HG03354 (cell line): Measurements from ENCODE around the gene EPHA1.
"Not testable (repeated sequence)": the region's sequence is repeated elsewhere in the genome, so short reads cannot be mapped to it uniquely, and the experiment has no call there.

ENCODE experiments used
- ATAC-seq: cut with Tn5 transposase; IDR thresholded peaks from one replicate; pipeline ENCODE4 v1.9.1; 2021; ENCODE audit warnings: mild to moderate bottlenecking; ENCODE audit not compliant: unreplicated experiment, poor library complexity, severe bottlenecking

EPHA1 gene

DNA sequence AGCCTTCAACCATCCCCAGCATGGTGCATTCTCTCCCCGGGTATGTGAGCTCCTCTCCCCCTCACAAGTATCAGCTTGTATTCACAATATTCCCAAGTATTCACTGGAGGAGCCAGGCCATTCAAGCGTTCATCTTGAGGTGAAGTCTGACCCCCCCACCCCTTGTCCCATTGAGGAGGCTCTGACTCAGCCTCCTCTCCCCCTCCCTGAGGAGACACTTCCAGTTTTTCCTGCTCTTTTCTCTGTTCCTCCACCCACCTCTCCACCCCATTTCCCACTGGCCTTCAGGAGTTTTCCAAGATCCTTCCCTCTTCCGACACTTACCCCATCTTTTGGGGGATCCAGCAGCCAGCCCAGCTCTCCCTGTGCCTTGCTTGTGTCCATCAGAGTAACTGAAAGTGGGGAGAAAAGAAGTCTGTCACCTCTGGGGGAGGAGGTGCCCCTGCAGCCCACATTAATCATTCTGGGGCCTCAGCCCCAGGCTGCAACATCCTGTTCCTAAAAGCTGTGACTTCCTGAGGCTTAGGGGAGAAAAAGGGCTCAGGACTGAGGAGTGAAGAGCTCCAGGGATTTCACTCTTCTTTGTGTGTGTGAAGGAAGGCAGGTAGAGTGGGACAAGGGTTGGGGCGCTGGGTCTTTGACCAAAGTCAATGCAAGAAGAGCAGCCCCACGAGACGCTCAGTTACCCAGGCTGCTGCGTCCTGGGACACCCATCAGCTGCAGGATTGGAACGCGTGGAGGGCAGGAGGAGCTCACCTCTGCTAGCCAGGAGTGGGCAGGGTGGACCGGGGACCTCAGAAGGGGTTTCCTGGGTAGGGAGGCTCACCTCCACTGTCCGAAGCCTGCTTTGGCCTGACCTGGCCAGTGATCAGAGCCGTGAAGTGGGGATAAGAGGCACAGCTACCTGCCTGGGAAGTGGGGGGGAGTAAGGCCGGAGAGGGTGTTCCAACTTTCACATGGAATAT is 1.1 kb downstream of the EPHA1 start:
- ATAC-seq, result no peak

DNA sequence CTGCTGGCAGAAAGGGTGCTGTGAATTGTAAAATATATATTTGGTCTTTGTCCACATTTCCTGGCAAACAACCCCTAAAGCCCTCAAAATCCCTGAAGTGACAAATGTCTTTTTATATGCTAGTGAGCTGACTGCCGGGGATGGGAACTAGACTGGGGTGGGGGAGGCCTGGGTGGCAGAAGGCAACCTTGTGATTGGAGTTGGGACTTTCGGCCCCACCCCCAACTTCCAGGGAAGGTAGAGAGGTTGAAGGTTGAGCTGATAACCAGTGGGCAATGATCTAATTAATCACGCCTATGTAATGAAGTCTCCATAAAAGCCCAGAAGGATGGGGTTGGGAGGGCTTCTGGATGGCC is 2.7 kb downstream of the EPHA1 start:
- no peak for ATAC-seq

DNA sequence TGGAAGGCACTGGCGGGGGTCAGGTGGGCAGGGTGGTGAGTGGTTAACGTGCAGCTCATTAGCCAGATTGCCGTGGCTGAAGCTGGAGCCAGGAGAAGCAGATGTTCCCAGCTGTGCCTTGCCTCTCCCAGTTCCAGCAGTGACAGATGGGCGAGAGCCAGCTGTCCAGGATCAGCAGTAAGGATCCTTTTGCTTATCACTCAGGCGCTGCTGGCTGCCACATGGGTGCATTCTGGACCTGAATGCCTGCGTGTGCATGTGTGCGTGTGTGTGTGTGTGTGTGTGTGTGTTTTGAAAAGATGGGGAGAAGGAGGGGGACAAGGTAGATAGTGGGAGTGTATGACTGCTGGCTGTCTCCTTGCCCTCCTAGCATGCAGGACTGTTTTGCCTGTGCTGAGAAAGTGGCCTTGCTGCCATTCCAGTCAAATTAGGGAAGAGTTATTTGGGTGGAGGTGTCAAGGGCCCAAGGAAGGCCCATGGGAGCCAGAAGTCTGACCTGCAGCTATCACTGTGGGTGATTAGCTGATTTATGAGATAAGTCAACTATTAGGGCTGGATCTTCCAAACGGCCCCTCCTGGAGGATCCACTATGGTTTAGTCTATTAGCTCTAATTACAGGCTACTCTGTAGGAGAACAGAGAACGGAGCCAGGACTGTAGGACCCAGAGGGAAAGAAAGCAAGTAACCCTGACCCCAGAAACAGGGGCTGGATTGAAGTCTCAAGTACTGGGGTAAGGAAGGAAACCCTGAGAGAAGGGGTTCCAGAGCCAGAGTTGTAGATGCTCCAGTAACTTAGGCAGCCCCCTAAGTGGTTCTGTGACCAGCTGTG is 3.3 kb downstream of the EPHA1 start:
- no peak for ATAC-seq

DNA sequence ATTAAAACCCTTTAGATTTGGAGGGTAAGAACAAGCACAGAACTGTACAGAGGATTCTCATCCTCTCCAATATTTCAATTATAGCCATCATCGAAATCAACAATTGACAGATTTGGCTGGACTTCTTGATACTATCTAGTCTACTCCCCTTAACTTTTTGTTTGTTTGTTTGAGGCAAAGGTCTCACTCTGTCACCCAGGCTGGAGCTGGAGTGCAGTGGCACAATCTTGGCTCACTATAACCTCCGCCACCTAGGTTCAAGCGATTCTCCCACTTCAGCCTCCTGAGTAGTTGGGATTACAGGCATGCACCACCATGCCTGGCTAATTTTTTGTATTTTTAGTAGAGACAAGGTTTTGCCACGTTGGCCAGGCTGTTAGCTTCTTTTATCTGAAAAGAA is 6.4 kb downstream of the EPHA1 start:
- not testable (repeated sequence) for ATAC-seq

DNA sequence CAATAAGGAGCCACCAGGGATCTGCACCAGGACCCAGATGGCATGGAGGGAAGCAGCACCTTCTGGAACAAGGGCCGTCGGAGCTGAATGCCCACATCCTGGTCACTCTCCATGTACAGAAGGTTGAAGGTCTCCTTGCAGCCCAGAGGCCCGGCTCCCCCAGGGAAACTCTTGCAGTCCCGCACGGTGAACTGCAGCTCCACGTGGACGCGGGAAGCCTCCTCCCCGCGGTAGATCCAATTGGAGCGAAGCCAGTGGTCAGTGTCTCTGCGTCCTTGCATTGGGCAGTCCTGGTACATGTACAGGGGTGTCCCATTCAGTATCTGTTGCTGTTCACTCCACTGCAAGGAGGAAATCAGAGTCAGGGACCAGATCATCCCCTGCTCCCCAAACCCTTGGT is 7.4 kb downstream of the EPHA1 start:
- ATAC-seq, result no peak

DNA sequence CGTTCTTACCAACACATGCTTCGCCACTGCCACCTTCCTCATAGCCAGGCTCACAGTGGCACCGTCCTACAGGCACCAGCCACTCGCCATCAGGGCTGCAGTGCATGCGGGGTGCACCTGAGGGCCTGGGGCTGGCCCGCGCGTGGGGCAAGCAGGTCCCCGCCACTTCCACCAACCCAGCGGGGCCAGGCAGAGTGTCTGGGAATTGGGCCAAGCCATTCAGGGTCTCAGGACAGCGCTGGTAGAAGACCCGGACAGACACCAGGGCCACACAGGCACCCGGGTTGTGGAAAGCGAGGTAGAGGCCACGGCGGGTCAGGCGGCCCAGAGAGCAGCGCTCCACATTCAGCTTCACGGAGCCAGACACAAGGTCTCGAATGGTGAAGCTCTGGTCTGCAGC is 9.0 kb downstream of the EPHA1 start:
- ATAC-seq, result no peak

DNA sequence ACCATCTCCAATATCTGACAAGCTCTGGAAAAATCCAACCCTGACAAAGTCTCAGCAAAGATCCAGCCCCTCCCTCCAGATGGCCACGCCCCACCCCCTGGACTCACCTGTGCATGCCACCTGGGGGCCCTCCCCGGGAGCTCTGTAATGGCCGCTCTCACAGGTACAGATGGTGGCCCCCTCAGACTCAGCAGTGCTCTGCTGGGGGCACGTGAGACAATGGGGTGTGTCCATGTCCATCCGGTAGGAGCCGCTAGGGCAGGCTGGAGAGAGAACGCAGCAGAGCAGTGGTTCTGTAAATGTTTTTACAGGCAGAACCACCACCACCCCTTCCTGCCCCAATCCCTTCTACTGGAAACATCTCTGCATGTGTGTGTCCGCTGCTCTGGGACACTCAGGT is 9.5 kb downstream of the EPHA1 start:
- ATAC-seq, result no peak

DNA sequence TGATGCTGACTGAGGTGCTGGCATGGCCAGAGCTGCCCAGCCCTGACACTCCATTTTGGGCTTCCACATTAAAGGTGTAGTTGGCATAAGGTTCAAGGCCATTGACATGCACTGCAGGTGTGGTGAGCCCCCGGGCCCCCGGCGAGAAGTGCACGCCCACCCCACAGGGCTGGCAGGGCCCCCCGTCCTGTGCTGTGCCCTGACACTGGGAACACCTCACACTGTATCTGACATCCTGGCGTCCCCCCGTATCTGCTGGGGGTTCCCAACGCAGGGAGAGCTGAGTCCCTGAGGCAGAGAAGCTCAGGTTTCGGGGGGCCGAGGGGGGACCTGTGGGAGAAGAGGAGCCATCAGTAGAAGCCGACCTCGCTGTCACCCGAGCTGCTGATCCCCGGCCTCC is 10.0 kb downstream of the EPHA1 start:
- ATAC-seq, result no peak

DNA sequence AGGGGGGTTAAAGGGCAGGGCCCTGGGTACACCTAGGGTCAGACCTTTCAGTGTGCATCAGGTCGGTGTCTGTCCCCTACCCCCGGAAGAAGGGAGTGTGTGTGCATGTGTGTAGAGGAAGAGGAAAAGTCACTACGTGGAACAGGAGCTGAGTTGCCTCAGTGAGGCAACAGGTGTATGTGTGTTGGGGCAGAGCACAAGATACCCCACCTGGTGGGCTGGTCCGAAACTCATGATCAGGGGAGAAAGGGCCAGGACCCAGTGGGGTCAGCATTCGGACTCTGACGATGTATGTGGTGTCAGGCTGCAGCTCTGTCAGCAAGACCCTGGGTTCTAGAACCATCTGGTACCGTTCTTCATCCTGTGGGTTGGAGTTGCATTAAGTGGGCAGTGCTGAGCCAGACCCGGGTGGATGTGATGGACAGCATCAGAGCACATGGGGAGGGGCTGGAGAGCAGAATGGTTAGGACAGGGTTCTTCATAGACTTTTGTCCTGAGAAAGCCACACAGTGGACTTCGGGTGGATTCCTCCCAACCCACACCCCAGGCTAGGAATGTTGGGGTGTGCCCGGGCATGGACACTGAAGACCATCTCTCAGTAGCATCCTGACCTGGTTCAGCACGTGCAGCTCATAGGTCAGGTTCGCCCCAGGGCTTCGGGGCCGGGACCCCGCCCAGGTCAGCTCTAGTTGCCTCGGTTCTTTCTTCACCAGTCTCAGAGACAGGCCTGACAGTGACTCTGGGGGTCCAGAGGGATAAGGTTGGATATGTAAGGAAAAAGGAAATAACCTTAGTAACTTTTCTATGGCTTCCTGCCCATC is 10.7 kb downstream of the EPHA1 start:
- no peak for ATAC-seq

DNA sequence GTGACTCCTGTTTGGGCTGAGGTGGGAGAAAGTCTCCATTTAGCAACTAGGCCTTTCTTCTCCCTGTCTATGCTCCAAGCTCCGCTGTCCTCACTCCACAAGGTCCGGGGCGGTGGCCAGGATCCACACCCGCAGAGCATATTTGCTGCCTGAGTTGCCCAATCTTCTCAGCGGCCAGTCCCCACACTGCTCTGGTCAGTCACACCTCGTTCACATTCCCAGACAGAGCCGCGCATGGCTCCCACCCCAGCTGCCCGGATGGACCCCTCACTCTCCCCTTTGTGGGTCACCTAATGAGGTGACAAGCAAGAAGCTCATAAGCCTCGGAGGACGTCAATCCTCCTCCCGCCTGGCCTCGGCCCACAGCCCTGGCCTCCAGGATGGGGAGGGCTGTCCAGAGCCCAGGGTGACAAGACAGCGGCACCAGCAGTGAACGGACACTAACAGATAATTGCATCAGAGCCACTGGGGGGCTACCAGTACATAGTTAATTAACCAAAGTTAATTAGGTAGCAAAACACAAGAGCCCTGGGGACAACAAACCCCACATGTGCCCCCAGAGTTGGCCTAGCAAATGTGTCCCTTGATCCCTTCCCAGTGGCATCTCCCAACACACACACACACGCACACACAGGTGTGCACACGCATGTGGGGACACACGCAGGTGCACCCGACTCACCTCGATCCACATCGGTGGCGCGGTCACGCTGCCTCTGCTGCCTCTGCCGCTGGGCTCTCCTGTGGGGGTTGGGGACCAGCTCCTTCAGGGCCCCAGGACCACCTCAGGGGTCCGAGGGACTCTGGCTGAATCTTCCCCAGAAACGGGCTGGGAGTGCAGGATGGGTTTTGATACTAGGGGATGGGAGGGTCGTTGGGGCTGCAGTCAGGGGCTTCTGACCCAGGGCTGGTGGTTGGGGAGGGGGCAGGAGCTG is 11.8 kb downstream of the EPHA1 start:
- no peak for ATAC-seq

DNA sequence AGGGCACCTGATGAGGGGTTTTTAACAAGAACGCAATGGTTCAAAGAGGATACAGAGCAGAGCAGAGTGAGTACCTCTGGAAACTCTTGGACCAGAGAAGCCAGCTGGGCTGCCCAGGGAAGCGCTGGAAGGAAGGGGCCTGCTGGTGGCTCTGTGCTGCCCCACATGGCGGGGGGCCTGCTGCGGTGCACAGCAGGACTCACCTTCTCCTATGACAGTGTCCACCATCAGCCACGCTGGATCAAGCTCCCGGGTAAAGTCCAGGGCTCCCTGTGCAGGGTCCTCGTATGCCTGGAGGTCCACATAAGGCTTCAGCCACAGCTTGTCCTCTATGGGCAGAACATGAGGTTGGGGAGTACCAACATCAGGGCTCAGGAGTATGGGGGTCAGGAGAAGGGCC is 12.5 kb downstream of the EPHA1 start:
- ATAC-seq, result no peak

DNA sequence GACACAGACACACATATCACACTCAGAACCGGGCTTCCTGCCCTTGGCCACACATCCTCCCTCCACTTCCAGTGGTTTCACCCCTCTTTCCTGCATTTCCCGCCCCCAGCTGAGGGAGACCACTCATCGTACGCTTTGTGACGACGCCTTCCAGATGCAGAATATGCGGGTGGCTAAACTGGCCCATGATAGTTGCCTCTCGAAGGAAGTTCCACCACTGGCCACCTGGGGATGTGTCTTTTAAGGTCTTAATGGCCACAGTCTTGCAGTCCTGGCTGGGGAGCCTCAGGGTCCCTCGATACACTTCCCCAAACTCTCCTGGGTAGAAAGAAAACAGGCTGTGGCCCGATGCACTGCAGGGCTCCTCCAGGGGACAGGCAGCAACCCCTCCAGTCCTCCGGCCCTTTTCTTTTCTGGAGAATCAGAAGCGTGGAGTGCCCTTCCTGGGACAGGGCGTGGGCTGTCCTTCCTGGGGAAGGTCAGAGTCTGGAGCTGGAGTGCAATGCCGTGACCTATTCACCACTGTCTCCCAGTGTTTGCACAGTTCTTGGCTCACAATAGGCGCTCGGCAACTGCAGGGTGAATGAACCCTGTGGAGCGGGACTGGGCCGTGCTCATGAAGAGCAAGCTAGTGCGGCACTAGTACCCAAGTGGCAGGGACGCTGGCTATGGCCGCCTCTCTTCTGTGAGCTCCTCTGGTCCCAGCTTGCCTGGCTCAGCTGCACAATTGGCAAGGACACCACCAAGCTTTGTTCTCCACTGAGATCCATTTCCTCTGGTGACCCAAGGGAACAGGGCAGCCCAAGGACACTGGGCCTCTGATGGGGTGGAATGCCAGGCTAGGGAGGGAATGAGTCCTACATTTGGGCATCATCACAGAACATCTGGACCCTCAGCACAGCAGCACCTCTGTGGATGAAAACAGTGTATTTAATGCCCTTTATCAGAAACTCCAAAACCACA is 13.2 kb downstream of the EPHA1 start:
- peak; percentile 66 for ATAC-seq

DNA sequence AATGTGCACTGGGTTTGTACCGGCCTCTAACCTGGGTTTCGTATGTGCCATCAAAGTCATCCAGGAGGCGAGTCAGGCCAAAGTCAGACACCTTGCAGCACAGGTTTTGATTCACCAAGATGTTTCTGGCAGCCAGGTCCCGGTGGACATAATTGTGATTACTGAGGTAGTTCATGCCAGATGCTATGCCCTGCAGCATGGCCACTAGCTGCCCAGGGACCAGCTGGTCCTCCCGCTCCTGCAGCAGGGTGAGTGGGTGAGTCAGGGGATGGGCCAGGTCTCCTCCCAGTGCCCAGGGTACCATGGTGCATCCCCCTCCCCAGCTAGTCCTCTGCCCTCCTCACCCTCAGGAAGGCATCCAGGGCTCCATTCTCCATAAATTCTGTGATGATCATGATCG is 13.9 kb downstream of the EPHA1 start:
- no peak for ATAC-seq

DNA sequence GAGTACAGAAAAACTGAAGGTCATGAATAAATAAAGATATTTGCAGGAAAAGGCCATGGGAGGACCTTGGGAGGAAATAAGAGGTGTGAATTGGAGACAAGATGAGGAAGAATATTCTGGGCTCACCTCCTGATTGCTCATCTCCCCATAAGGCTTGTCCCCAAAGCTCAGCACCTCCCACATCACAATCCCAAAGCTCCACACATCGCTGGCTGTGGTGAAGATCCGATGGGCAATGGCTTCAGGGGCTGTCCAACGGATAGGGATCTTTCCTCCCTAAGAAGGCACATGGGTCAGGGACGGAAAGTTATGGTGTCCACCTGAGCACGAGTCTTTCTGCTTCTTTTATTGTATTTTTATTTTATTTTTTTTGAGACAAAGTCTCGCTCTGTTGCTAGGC is 14.6 kb downstream of the EPHA1 start:
- no peak for ATAC-seq

DNA sequence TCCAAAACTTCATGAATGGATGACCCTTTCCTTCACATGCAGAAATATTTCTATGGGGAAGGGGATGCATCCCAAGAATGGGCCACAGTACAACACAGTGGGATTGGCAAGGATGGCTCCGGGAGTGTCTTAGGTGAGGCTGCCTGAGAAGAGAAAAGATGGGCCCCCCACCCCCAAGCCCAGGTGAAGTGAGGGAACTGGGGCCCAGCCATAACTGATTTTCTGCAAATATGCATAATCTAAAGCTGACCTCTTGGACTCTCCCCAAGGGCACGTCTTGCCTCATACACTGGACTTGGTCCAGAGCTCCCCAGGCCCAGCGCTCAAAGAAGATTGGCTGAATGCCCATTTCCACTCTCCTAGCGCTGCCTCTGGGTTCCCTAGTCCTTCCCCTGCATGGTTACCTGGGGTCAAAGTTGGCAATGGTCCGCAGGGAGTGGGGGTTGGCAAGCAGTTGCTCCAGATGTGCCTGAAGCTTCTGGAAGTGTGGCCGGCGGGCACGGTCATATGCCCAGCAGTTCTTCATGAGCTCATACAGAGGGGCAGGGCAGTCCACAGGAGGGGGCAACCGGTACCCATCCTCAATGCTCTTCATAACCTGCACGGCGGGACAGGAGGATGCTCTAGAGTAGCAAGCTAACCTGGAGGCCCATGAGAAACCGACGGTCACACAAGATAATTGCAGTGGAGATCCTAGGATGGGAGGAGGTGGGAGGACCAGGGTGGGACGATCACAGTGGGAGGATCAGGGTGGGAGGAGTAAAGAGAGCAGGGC is 15.2 kb downstream of the EPHA1 start:
- no peak for ATAC-seq

DNA sequence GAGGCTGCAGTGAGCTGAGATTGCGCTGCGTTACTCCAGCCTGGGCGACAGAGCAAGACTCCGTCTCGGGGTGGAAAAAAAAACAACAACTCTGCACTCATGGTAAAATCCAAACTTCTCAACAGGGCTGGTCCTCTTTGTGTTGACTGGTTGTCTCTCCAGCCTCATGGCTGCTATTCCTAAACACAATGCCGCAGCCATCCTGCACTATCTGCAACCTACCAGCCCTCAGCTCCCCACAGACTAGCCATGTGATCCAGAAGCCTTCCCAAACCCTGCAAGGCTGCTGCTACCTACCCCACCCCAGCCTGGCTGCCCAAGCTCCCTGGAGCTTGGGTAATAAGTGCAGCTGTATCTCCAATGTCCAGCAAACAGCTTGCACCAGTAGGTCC is 15.8 kb downstream of the EPHA1 start:
- no peak for ATAC-seq

DNA sequence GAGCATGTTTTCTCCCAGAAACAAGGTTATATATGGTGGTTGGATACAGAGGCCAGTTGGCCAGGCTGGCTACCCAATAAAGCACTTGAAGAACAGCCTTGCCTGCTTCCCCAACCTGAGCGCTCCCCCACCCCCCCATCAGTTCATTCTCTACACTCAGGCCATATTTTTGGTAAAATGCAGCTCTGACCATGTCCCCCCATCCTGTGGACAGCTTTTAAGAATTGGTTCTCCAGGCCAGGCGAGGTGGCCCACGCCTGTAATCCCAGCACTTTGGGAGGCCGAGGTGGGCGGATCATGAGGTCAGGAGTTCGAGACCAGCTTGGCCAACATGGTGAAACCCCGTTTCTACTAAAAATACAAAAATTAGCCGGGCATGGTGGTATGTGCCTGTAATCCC is 16.2 kb downstream of the EPHA1 start:
- not testable (repeated sequence) for ATAC-seq
